H9 (cell line): ENCODE measurements around the gene C2orf15. TPM values are rescaled to one million over a fixed set of nuclear protein-coding genes. Genes with fewer than 3 reads are reported as not detected.

Source experiments
- DNase-seq: peaks from one replicate; pipeline ENCODE4 v3.0.0-alpha.2; 2017
- H2AFZ ChIP-seq: one replicate; pipeline ENCODE4 v1.6.1; 2013; ENCODE audit warnings: mild to moderate bottlenecking, low read length, control low read depth, moderate library complexity
- H2AK5ac ChIP-seq: 2 replicates; pipeline ENCODE4 v1.6.1; 2013; ENCODE audit warnings: low read length, control low read depth, mixed read lengths; ENCODE audit not compliant: insufficient read length
- H2BK120ac ChIP-seq: one replicate; pipeline ENCODE4 v1.6.1; 2013; ENCODE audit warnings: low read depth, mild to moderate bottlenecking, low read length, control low read depth, inconsistent platforms; ENCODE audit not compliant: poor library complexity, severe bottlenecking
- H2BK12ac ChIP-seq: 2 replicates; pipeline ENCODE4 v1.6.1; 2013; ENCODE audit warnings: low read length, control low read depth, mixed read lengths, low read depth; ENCODE audit not compliant: insufficient read length
- H2BK15ac ChIP-seq: 2 replicates; pipeline ENCODE4 v1.6.1; 2013; ENCODE audit warnings: low read depth, low read length, control low read depth
- H2BK20ac ChIP-seq: one replicate; pipeline ENCODE4 v1.6.1; 2013; ENCODE audit warnings: low read depth, mild to moderate bottlenecking, low read length, control low read depth, inconsistent platforms; ENCODE audit not compliant: poor library complexity, severe bottlenecking
- H2BK5ac ChIP-seq: 2 replicates; pipeline ENCODE4 v1.6.1; 2013; ENCODE audit warnings: low read length, control low read depth, mixed read lengths; ENCODE audit not compliant: insufficient read length
- H3K14ac ChIP-seq: 2 replicates; pipeline ENCODE4 v1.6.1; 2013; ENCODE audit warnings: low read length, control low read depth; ENCODE audit not compliant: insufficient read depth
- H3K18ac ChIP-seq: 2 replicates; pipeline ENCODE4 v1.6.1; 2013; ENCODE audit warnings: low read depth, mild to moderate bottlenecking, mixed read lengths, low read length, control low read depth; ENCODE audit not compliant: insufficient read length
- H3K23ac ChIP-seq: 2 replicates; pipeline ENCODE4 v1.6.1; 2013; ENCODE audit warnings: low read length, control low read depth, mixed read lengths, low read depth; ENCODE audit not compliant: insufficient read length
- H3K23me2 ChIP-seq: 2 replicates; pipeline ENCODE4 v1.6.1; 2013; ENCODE audit warnings: low read depth, mild to moderate bottlenecking, mixed read lengths, low read length, control low read depth; ENCODE audit not compliant: insufficient read length, poor library complexity, severe bottlenecking
- H3K27ac ChIP-seq: 2 replicates; pipeline ENCODE4 v1.5.1; 2013; ENCODE audit warnings: low read length, control low read depth, mixed read lengths, low read depth; ENCODE audit not compliant: insufficient read length
- H3K27me3 ChIP-seq: 2 replicates; pipeline ENCODE4 v1.6.1; 2013; ENCODE audit warnings: low read length, control low read depth, inconsistent platforms; ENCODE audit not compliant: insufficient read depth
- H3K4ac ChIP-seq: 2 replicates; pipeline ENCODE4 v1.6.1; 2013; ENCODE audit warnings: low read depth, mild to moderate bottlenecking, control low read depth, inconsistent platforms, low read length, moderate library complexity
- H3K4me1 ChIP-seq: 2 replicates; pipeline ENCODE4 v1.6.1; 2013; ENCODE audit warnings: low read length, control low read depth, inconsistent platforms; ENCODE audit not compliant: insufficient read depth
- H3K4me2 ChIP-seq: 2 replicates; pipeline ENCODE4 v1.6.1; 2013; ENCODE audit warnings: low read length, control low read depth, mixed read lengths; ENCODE audit not compliant: insufficient read length, insufficient read depth
- H3K56ac ChIP-seq: 2 replicates; pipeline ENCODE4 v1.6.1; 2013; ENCODE audit warnings: low read depth, mild to moderate bottlenecking, mixed read lengths, low read length, control low read depth; ENCODE audit not compliant: insufficient read length
- H3K79me1 ChIP-seq: 2 replicates; pipeline ENCODE4 v1.6.1; 2013; ENCODE audit warnings: low read depth, mild to moderate bottlenecking, moderate library complexity, low read length, control low read depth, inconsistent platforms; ENCODE audit not compliant: insufficient read depth, poor library complexity, severe bottlenecking
- H3K79me2 ChIP-seq: 2 replicates; pipeline ENCODE4 v1.6.1; 2013; ENCODE audit warnings: low read length, control low read depth, inconsistent platforms; ENCODE audit not compliant: insufficient read depth
- H3K9ac ChIP-seq: 2 replicates; pipeline ENCODE4 v1.6.1; 2013; ENCODE audit warnings: low read length, control low read depth, mixed read lengths; ENCODE audit not compliant: insufficient read length; ENCODE audit errors: extremely low read depth
- H3K9me3 ChIP-seq: one replicate; pipeline ENCODE4 v1.6.1; 2013; ENCODE audit warnings: low read depth, low read length, inconsistent platforms; ENCODE audit not compliant: control insufficient read depth
- H3T11ph ChIP-seq: one replicate; pipeline ENCODE4 v1.6.1; 2013; ENCODE audit warnings: mild to moderate bottlenecking, low read length, control low read depth, inconsistent platforms
- H4K20me1 ChIP-seq: one replicate; pipeline ENCODE4 v1.6.1; 2013; ENCODE audit not compliant: control insufficient read depth, insufficient read length, insufficient read depth
- H4K5ac ChIP-seq: 2 replicates; pipeline ENCODE4 v1.6.1; 2013; ENCODE audit warnings: low read depth, mild to moderate bottlenecking, mixed read lengths, low read length, control low read depth; ENCODE audit not compliant: insufficient read length
- H4K8ac ChIP-seq: replicated peaks from 2 replicates; pipeline ENCODE4 v1.6.1; 2013; ENCODE audit warnings: low read length, control low read depth, mixed read lengths, low read depth; ENCODE audit not compliant: insufficient read length
- H4K91ac ChIP-seq: 2 replicates; pipeline ENCODE4 v1.6.1; 2013; ENCODE audit warnings: low read depth, mild to moderate bottlenecking, moderate library complexity, mixed read lengths, low read length, control low read depth; ENCODE audit not compliant: insufficient read length
- H3K27ac Mint-ChIP-seq, 3 experiments: 2 replicates in 2 of 3; 3 replicates in 1 of 3; pipeline ENCODE4 v1.8.0; 2020 to 2021; ENCODE audit warnings: mixed read lengths in 3 of 3, mild to moderate bottlenecking in 1 of 3, moderate library complexity in 1 of 3
- H3K27me3 Mint-ChIP-seq: 2 replicates; pipeline ENCODE4 v1.8.0; 2021; ENCODE audit warnings: low read depth, mild to moderate bottlenecking, moderate library complexity, mixed read lengths
- H3K36me3 Mint-ChIP-seq, 3 experiments: 2 replicates in 2 of 3; 3 replicates in 1 of 3; pipeline ENCODE4 v1.8.0; 2020 to 2021; ENCODE audit warnings: low read depth in 3 of 3, mixed read lengths in 3 of 3; ENCODE audit not compliant: insufficient read depth in 1 of 3
- H3K4me1 Mint-ChIP-seq, 2 experiments: 2 replicates each; pipeline ENCODE4 v1.8.0; 2020; ENCODE audit warnings: mixed read lengths in 2 of 2
- H3K4me3 Mint-ChIP-seq, 2 experiments: 2 replicates in 1 of 2; 3 replicates in 1 of 2; pipeline ENCODE4 v1.8.0; 2020 to 2021; ENCODE audit warnings: mild to moderate bottlenecking in 2 of 2, mixed read lengths in 2 of 2, moderate library complexity in 1 of 2
- H3K9me3 Mint-ChIP-seq, 2 experiments: 2 replicates in 1 of 2; 3 replicates in 1 of 2; pipeline ENCODE4 v1.8.0; 2020; ENCODE audit warnings: mild to moderate bottlenecking in 2 of 2, mixed read lengths in 2 of 2, moderate library complexity in 1 of 2
- CTCF ChIP-seq: fragments of 200-600 bp; sonication (generic); conservative IDR thresholded peaks from 3 replicates; pipeline ENCODE4 v1.8.0; 2021; ENCODE audit warnings: antibody characterized with exemption, mild to moderate bottlenecking
- WGBS: extraction: QIAGEN DNeasy Blood & Tissue Kit; methylation state at CpG from one replicate; pipeline ENCODE4 v1.1.7; 2013; ENCODE audit warnings: missing lambda C conversion rate, low lambda C conversion rate, mixed read lengths; ENCODE audit not compliant: insufficient read length; ENCODE audit errors: extremely low coverage; 5-methylcytosine and 5-hydroxymethylcytosine counted together
- total RNA-seq: library from RNA; stranded (reverse); gene quantifications from 2 replicates; pipeline ENCODE4 v1.2.1, GENCODE V29; 2021

The C2orf15 gene
- total RNA-seq, 1 experiment from 2014 or later: 6.2 TPM

- Histone ChIP-seq H2BK20ac (no peak overlapping the region), H2BK12ac (no peak overlapping the region), H3K23ac (no peak overlapping the region), H3K9me3 (no peaks in the 10 kb centered on the region), H2BK120ac (no peak overlapping the region), H3K27me3 (no peaks in the 10 kb centered on the region), H2BK15ac (no peak overlapping the region), H2AK5ac (no peak overlapping the region), H3K18ac (no peak overlapping the region), H4K8ac (no peak overlapping the region), H3T11ph (no peak overlapping the region), H3K14ac (no peak overlapping the region), H3K4me1 (no peaks in the 10 kb centered on the region), H3K79me1 (peaks cover 3% of the 10 kb centered on the region), H3K56ac (no peak overlapping the region), H4K91ac (no peak overlapping the region), H3K27ac (no peak overlapping the region), H4K20me1 (no peaks in the 10 kb centered on the region), H3K4me2 (no peak overlapping the region), H3K23me2 (no peaks in the 10 kb centered on the region), H4K5ac (no peak overlapping the region), H3K9ac (no peak overlapping the region), H2BK5ac (no peak overlapping the region), H3K4ac (no peak overlapping the region), H2AFZ (no peak overlapping the region), H3K79me2 (peaks cover 10% of the 10 kb centered on the region; the same call in 1 of the 2 replicates)
- no peak overlapping the region for H3K4me3 Mint-ChIP-seq
- DNase-seq: no peak
- H3K36me3 Mint-ChIP-seq: peaks cover 39 to 60% (median 51%) of the 10 kb centered on the region in 3 experiments
- no CpG with 5 or more reads among the region's 3 CpGs for WGBS
- peaks cover 0 to 3% of the 10 kb centered on the region in 2 experiments; a peak in 2 of 5 replicates for H3K9me3 Mint-ChIP-seq
- H3K4me1 Mint-ChIP-seq: peaks cover 0 to 8% of the 10 kb centered on the region in 2 experiments; a peak in 2 of 4 replicates
- no peak overlapping the region for H3K27ac Mint-ChIP-seq
- no peaks in the 10 kb centered on the region for H3K27me3 Mint-ChIP-seq
- no peak for TF ChIP-seq CTCF
Observed at GRCh38 chr2:99188357-99188756, 46.9 kb downstream of the C2orf15 start.
